Measurements from ENCODE around the gene DLGAP1.

- no peak for TF ChIP-seq L3MBTL2 (conservative IDR thresholded peaks at IDR 0.05)
- TF ChIP-seq ARNT (IDR thresholded peaks at IDR 0.05), result no peak
- no peak for TF ChIP-seq FOXM1 (IDR thresholded peaks at IDR 0.05; ENCODE audit: borderline replicate concordance)
- TF ChIP-seq SP1 (IDR thresholded peaks at IDR 0.05), result no peak
- no peak for TF ChIP-seq PKNOX1 (IDR thresholded peaks at IDR 0.05)
- no peak for TF ChIP-seq BHLHE40 (IDR thresholded peaks at IDR 0.05; ENCODE audit: borderline replicate concordance)
- TF ChIP-seq TARDBP (IDR thresholded peaks at IDR 0.05), result no peak
- no peak for TF ChIP-seq NFRKB (IDR thresholded peaks at IDR 0.05)
- no peak for TF ChIP-seq HDGF (IDR thresholded peaks at IDR 0.05; ENCODE audit: borderline replicate concordance)
- TF ChIP-seq FOXK2 (IDR thresholded peaks at IDR 0.05), result no peak
- TF ChIP-seq ELF4 (IDR thresholded peaks at IDR 0.05), result no peak
- no peak for TF ChIP-seq SUZ12 (IDR thresholded peaks at IDR 0.05)
- TF ChIP-seq ZNF384 (IDR thresholded peaks at IDR 0.05), result no peak
- no peak for TF ChIP-seq FOXA1 (IDR thresholded peaks at IDR 0.05)
These were observed 627.8 kb downstream of the DLGAP1 start for GRCh38 chr18:3827236-3827845.
